ENCODE results near the gene SLC9A5.

Gene SLC9A5

DNA sequence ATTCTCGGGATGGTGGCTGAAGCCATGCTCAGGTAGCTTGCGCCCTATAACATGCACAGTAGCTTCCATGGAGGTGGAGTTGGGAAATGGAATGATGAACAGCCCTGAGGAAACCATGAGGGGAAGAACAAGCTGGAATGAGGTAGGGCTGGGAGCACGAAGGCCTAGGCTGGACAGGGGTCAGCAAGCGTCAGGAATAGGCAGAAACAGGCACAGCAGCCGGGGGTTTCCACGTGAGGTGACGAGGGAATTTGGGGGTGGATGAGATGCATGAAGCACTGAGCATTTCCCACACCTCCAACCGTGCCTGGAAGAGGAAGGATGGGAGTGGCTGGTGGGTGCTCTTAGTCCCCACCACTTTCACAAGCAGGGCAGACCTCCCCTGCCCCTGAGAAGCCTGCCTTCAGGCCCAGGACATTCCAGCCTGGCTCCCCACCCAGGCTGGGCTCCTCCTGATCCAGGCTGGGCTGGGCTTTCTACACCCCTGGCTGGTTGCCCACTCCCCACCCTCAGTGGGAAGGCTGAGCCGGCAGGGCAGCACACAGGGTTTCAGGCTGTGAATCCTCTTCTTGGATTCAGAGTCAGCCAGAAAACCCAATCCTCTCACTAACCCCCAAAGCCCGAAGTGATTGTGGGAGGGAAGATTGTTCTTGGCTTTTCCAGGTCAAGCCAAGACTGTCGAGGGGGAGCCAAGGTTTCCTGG, 52.5 kb downstream of the SLC9A5 start:
- no peak overlapping the region for H3K9ac ChIP-seq (ENCODE audit: low read depth, low read length)
- no peaks in the 10 kb centered on the region; the same call in 1 of the 2 replicates for H3K27me3 ChIP-seq (ENCODE audit: control insufficient read depth, insufficient read depth, low read length)
- no peak overlapping the region for H3K27ac ChIP-seq (ENCODE audit: low read depth, low read length)
- no peak overlapping the region for H3K4me3 ChIP-seq (ENCODE audit: low read depth, low read length)
- H3K4me1 ChIP-seq (ENCODE audit: control insufficient read depth, insufficient read depth, low read length) = no peaks in the 10 kb centered on the region
- H3K36me3 ChIP-seq (ENCODE audit: control insufficient read depth, insufficient read depth, low read length) = no peaks in the 10 kb centered on the region
- no peaks in the 10 kb centered on the region for H3K9me3 ChIP-seq (ENCODE audit: control insufficient read depth, insufficient read depth, low read length)

DNA sequence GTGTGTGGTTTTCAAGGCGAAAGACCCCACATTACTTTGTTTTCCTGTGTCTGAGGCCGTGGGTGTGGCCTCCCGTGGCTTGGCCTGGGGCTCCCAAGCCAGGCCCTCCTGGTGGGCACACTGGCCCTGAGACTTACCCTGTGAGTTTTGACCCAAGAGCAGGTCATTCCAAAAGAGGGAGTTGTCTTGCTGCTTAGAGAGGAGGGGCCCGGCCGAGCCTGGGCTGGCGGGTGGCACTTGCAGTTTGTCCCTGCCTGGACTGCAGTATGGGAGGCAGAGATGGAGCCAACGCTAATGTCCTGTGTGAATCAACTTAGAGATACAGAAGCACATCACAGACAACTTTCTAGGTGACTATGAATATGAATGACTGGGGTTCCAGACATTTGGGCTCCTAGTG, 53.3 kb downstream of the SLC9A5 start:
- H3K4me3 ChIP-seq (ENCODE audit: low read depth, low read length) = no peak overlapping the region
- no peaks in the 10 kb centered on the region for H3K4me1 ChIP-seq (ENCODE audit: control insufficient read depth, insufficient read depth, low read length)
- no peaks in the 10 kb centered on the region for H3K27me3 ChIP-seq (ENCODE audit: control insufficient read depth, insufficient read depth, low read length)
- no peak overlapping the region for H3K27ac ChIP-seq (ENCODE audit: low read depth, low read length)
- no peak overlapping the region for H3K9ac ChIP-seq (ENCODE audit: low read depth, low read length)
- no peaks in the 10 kb centered on the region for H3K9me3 ChIP-seq (ENCODE audit: control insufficient read depth, insufficient read depth, low read length)
- no peaks in the 10 kb centered on the region for H3K36me3 ChIP-seq (ENCODE audit: control insufficient read depth, insufficient read depth, low read length)

DNA sequence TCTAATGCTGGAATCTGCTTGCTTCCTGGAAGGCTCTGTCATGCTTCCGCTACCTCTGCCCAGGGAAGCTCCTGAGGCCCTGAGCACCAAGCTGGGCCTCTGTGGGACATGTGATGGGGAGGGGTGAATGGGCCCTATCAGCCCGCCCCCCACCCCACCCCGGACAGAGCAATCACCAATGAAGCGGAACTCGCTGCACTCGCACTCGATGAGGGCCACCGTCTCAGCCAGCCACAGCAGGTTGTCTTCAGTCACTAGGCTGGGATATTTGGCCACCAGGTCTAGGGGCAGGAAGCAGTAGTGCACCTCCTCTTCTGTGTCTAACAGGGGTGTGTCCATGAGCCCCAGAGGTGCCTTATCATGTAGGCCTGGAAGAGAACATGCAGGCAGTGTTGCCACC, 54.2 kb downstream of the SLC9A5 start:
- Histone ChIP-seq H3K27ac (ENCODE audit: low read depth, low read length) (no peak overlapping the region), H3K9ac (ENCODE audit: low read depth, low read length) (no peak overlapping the region), H3K4me1 (ENCODE audit: control insufficient read depth, insufficient read depth, low read length) (no peaks in the 10 kb centered on the region), H3K9me3 (ENCODE audit: control insufficient read depth, insufficient read depth, low read length) (no peaks in the 10 kb centered on the region), H3K4me3 (ENCODE audit: low read depth, low read length) (no peak overlapping the region), H3K27me3 (ENCODE audit: control insufficient read depth, insufficient read depth, low read length) (no peaks in the 10 kb centered on the region), H3K36me3 (ENCODE audit: control insufficient read depth, insufficient read depth, low read length) (no peaks in the 10 kb centered on the region)

DNA sequence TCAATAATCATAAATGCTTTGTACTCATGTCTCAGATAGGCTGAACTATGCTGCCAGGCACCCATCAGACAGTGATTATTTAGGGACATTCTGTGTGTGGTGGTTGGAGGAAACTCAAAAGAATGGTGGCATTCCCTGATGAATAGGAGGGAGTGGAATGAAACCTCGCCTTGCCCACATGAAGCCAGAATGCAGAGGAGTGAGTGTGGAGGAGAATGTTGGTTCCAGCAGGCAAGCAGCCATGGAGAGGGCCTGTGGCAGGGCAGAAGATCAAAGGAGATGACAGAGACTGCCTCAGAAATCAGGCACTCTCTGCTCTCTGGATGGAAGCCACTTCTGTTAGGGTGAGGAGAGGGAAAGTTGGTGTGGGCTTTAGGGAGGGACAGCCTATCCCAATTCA, 55.2 kb downstream of the SLC9A5 start:
- H3K27ac ChIP-seq (ENCODE audit: low read depth, low read length) = no peak overlapping the region
- H3K4me1 ChIP-seq (ENCODE audit: control insufficient read depth, insufficient read depth, low read length) = no peaks in the 10 kb centered on the region
- no peaks in the 10 kb centered on the region for H3K27me3 ChIP-seq (ENCODE audit: control insufficient read depth, insufficient read depth, low read length)
- H3K4me3 ChIP-seq (ENCODE audit: low read depth, low read length) = no peak overlapping the region
- H3K36me3 ChIP-seq (ENCODE audit: control insufficient read depth, insufficient read depth, low read length) = no peaks in the 10 kb centered on the region
- H3K9ac ChIP-seq (ENCODE audit: low read depth, low read length) = no peak overlapping the region
- no peaks in the 10 kb centered on the region for H3K9me3 ChIP-seq (ENCODE audit: control insufficient read depth, insufficient read depth, low read length)

DNA sequence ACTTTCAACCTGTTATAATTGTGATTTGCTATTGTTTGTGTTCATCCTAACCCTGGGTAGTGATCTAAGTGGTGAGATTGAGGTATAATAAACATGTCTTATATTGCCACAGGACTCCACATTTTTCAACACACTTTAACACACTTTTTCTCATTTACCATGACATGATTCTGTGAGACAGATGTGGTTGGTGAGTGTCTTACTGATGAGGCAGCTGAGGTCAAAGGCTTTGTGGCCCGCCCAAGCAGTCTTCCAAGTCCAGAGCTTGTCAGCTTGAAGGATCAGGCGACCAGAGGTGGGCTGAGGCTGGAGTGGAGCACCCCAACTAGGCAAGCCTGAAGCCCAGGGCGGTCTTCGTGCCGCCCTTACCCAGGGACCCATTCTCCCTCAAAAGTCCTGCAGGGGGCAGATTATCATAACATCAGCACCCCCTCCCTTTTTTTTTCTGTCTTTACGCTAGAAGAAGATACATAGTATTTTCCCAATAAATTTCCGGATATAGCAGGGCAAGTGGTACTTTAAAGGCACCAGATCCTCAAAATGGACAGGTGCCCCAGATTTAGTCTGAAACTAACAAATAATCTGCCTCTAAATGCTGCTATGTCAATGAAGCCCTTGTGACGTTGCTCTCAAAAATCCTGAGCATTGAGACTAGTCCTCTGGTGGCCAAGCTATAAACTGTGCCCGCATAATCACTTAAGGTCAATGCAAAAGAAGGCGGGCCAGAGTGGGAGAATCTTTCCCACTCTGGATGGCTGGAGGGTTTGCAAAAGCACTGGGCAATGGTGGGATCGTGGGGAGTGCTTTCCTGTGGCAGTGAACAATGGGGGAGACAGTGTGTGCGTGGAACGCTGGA, 56.7 kb downstream of the SLC9A5 start:
- Histone ChIP-seq H3K4me1 (ENCODE audit: control insufficient read depth, insufficient read depth, low read length) (no peaks in the 10 kb centered on the region), H3K27ac (ENCODE audit: low read depth, low read length) (no peak overlapping the region), H3K4me3 (ENCODE audit: low read depth, low read length) (no peak overlapping the region), H3K9ac (ENCODE audit: low read depth, low read length) (no peak overlapping the region), H3K9me3 (ENCODE audit: control insufficient read depth, insufficient read depth, low read length) (no peaks in the 10 kb centered on the region), H3K27me3 (ENCODE audit: control insufficient read depth, insufficient read depth, low read length) (no peaks in the 10 kb centered on the region), H3K36me3 (ENCODE audit: control insufficient read depth, insufficient read depth, low read length) (no peaks in the 10 kb centered on the region)

DNA sequence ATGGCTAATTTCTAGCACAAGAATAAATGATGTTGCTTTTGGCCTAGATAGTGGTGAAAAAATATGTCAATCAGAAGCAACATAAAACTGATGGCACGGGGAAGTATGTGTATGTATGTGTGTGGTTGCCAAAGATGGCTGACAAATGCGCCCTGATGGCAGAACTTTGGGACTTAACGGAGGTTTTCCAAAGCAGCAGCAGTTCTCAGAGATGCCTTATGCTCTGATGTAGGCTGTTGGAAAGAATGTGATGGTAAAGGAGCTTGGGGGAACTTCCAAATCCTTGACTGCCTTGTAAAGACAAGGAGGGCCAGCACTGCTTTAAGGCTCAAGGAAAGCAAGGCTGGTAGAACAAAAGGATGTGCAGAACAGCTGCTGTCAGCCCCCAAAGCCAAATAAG, 61.8 kb downstream of the SLC9A5 start:
- no peaks in the 10 kb centered on the region for H3K9me3 ChIP-seq (ENCODE audit: control insufficient read depth, insufficient read depth, low read length)
- H3K27ac ChIP-seq (ENCODE audit: low read depth, low read length) = no peak overlapping the region
- no peaks in the 10 kb centered on the region for H3K4me1 ChIP-seq (ENCODE audit: control insufficient read depth, insufficient read depth, low read length)
- no peaks in the 10 kb centered on the region for H3K27me3 ChIP-seq (ENCODE audit: control insufficient read depth, insufficient read depth, low read length)
- no peaks in the 10 kb centered on the region for H3K36me3 ChIP-seq (ENCODE audit: control insufficient read depth, insufficient read depth, low read length)
- no peak overlapping the region for H3K9ac ChIP-seq (ENCODE audit: low read depth, low read length)
- no peak overlapping the region for H3K4me3 ChIP-seq (ENCODE audit: low read depth, low read length)

DNA sequence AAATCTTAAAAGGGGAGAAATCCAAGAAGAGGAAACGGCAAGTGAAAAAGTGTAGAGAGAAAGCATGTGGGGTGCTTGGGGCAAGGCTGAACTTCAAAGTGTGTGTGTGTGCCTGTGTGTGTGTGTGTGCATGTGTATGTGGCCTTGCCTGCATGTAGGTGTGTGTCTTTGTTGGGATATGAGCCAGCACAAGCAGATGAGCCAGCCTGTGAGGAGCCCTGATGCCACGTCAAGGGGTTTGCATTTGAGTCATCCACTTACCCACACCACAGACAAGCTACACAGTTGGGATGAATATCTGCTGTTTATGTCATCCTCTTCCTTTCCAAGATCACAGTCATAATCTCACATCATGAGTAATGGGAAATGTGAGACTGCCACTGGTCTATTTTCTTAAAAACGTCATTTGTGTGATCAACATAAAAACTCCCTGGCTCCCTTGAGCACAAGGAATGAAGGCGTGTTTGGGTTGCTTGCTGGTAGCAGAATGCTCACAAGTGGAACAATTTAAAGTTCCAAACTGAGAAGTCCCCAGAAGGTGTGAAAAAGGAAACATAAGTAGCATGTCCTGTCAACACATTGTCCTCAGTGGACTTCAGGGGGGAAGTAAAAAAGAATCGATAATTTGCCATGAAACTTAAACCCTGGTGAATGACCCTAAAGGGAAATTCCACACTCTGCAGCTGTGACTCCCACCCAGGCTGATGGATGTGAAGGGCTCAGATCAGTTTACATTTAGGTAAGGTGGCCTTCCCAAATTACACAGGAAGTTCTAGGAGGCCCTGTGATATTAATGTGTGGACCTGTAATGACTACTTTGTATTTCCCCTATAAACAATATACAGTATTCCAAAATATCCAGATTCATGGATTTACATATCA, 63.1 kb downstream of the SLC9A5 start:
- H3K9me3 ChIP-seq (ENCODE audit: control insufficient read depth, insufficient read depth, low read length) = no peaks in the 10 kb centered on the region
- H3K4me1 ChIP-seq (ENCODE audit: control insufficient read depth, insufficient read depth, low read length) = no peaks in the 10 kb centered on the region
- H3K4me3 ChIP-seq (ENCODE audit: low read depth, low read length) = no peak overlapping the region
- H3K9ac ChIP-seq (ENCODE audit: low read depth, low read length) = no peak overlapping the region
- H3K27ac ChIP-seq (ENCODE audit: low read depth, low read length) = no peak overlapping the region
- H3K36me3 ChIP-seq (ENCODE audit: control insufficient read depth, insufficient read depth, low read length) = no peaks in the 10 kb centered on the region
- H3K27me3 ChIP-seq (ENCODE audit: control insufficient read depth, insufficient read depth, low read length) = no peaks in the 10 kb centered on the region

DNA sequence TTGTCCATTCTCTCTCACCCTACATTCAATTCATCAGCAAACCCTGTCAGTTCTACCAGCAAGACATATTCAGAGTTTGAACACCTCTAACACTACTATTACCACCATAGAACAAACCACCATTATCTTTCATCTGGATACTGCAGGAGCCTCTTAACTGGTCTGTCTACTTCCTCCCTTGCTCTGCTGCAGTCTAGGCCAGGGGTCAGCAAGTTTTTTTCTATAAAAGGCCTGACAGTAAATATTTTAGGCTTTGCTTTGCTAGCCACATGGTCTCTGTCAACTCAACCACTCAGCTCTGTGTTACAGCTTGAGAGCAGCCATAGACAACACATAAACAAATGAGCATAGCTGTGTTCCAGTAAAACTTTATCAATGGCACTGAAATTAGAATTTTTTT, 63.9 kb downstream of the SLC9A5 start:
- H3K4me3 ChIP-seq (ENCODE audit: low read depth, low read length) = no peak overlapping the region
- H3K4me1 ChIP-seq (ENCODE audit: control insufficient read depth, insufficient read depth, low read length) = no peaks in the 10 kb centered on the region
- H3K27me3 ChIP-seq (ENCODE audit: control insufficient read depth, insufficient read depth, low read length) = no peaks in the 10 kb centered on the region
- no peak overlapping the region for H3K27ac ChIP-seq (ENCODE audit: low read depth, low read length)
- H3K36me3 ChIP-seq (ENCODE audit: control insufficient read depth, insufficient read depth, low read length) = no peaks in the 10 kb centered on the region
- H3K9ac ChIP-seq (ENCODE audit: low read depth, low read length) = no peak overlapping the region
- H3K9me3 ChIP-seq (ENCODE audit: control insufficient read depth, insufficient read depth, low read length) = no peaks in the 10 kb centered on the region

DNA sequence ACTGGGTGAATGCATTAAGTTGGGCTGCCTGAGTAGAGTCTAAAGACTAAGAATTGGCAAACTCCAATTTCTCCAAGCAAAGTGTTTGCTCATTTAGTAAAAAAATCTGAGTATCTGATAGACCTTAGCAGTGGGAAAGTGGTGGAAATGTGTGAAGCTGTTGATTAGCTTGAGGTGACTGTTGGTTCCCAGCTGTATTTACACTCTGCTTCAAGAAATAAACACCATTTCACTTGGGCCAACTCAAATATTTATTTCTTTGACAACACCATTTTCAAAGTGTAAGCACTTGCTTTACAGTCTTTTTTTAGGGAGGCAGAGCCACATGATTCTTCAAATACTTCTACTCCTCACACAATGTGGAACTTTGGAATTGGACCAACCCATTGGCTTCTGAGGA, 69.1 kb downstream of the SLC9A5 start:
- H3K27ac ChIP-seq (ENCODE audit: low read depth, low read length) = no peak overlapping the region
- H3K9me3 ChIP-seq (ENCODE audit: control insufficient read depth, insufficient read depth, low read length) = no peaks in the 10 kb centered on the region
- H3K36me3 ChIP-seq (ENCODE audit: control insufficient read depth, insufficient read depth, low read length) = no peaks in the 10 kb centered on the region
- H3K4me3 ChIP-seq (ENCODE audit: low read depth, low read length) = no peak overlapping the region
- H3K4me1 ChIP-seq (ENCODE audit: control insufficient read depth, insufficient read depth, low read length) = no peaks in the 10 kb centered on the region
- no peak overlapping the region for H3K9ac ChIP-seq (ENCODE audit: low read depth, low read length)
- H3K27me3 ChIP-seq (ENCODE audit: control insufficient read depth, insufficient read depth, low read length) = no peaks in the 10 kb centered on the region
